OCI-M1 (cell line): ENCODE measurements around the gene NIPA2.

ENCODE experiments used
- DNase-seq: peaks from one replicate; lab custom pipeline; 2025; lab: John Stamatoyannopoulos, UW

NIPA2 gene

GRCh38 chr15:22877607-22878006, 39.1 kb downstream of the NIPA2 start:
- DNase-seq: no peak

- DNase-seq: no peak
These were observed 39.6 kb downstream of the NIPA2 start for GRCh38 chr15:22878103-22878502.

- DNase-seq: no peak
These were observed 41.9 kb downstream of the NIPA2 start for GRCh38 chr15:22880068-22880980.

GRCh38 chr15:22880981-22881738, 42.7 kb downstream of the NIPA2 start:
- DNase-seq: no peak

GRCh38 chr15:22881739-22882440, 43.4 kb downstream of the NIPA2 start:
- DNase-seq: no peak

- DNase-seq: no peak
These were observed 44.7 kb downstream of the NIPA2 start for GRCh38 chr15:22883196-22883595.

GRCh38 chr15:22884344-22884743, 45.9 kb downstream of the NIPA2 start:
- DNase-seq: no peak

- DNase-seq: no peak
These were observed 46.7 kb downstream of the NIPA2 start for GRCh38 chr15:22885120-22885519.

- DNase-seq: no peak
These were observed 48.9 kb downstream of the NIPA2 start for GRCh38 chr15:22887157-22887951.

GRCh38 chr15:22888120-22888859, 49.8 kb downstream of the NIPA2 start:
- DNase-seq: no peak

- DNase-seq: no peak
These were observed 50.8 kb downstream of the NIPA2 start for GRCh38 chr15:22889146-22889818.

GRCh38 chr15:22890296-22890695, 51.8 kb downstream of the NIPA2 start:
- no peak for DNase-seq

GRCh38 chr15:22891426-22892210, 53.2 kb downstream of the NIPA2 start:
- DNase-seq: no peak

GRCh38 chr15:22892333-22892732, 53.9 kb downstream of the NIPA2 start:
- no peak for DNase-seq

GRCh38 chr15:22893081-22893480, 54.6 kb downstream of the NIPA2 start:
- no peak for DNase-seq

GRCh38 chr15:22893881-22894280, 55.4 kb downstream of the NIPA2 start:
- no peak for DNase-seq

GRCh38 chr15:22895465-22896190, 57.2 kb downstream of the NIPA2 start:
- no peak for DNase-seq

- DNase-seq: no peak
These were observed 63.6 kb downstream of the NIPA2 start for GRCh38 chr15:22902046-22902445.

GRCh38 chr15:22902578-22902977, 64.1 kb downstream of the NIPA2 start:
- no peak for DNase-seq
